ENCODE data around the gene C20orf204.
A peak's percentile ranks its signal among the peaks of the same experiment; 100 is the strongest.

C20orf204 gene

DNA sequence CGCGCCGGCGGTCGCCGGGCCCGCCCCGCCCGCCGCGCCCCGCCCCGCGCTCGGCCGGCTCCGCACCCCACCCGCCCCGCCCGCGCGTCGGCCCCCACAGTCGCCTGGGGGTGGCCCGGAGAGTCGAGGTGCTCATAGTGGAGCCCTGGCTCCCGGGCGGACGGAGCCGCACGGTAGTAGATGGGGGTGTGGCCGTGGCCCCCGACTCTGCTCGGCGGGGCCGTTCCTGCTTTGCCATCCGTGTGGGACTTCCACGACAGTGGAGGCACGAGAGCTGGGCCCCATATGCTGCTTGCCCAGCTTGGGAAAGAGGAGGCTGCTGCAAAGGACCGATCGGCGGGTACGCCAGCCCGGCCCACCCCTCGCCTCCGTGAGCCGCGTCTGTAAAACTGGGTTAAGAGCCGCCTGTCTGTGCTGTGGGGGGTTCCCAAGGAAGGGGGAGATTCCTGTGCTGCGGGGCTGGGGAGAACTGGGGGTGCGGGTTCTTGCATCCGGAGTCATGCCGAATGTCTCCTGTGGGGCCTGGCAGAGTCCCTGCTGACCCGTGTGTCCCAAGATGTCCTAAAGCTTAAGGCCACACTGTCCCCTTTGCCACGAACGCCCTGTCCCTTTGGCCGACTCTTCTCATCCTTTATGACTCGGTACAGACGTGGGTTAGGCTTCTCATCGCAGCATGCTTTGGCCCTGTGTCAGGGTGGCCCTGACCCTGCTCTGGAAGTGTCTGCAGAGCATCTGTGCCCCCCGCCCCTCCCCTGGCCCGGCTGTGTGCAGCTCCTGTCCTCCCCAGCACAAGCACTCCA is 44.2 kb downstream of the C20orf204 start, which contains the start of gene OPRL1:
OPRL1 (plus strand) TSS at position 70 of the 800 bp plus-strand sequence. CDS start 12,639 bp downstream, outside the sequence.
- Histone ChIP-seq H3K4me3 (peak within 1 kb of the TSS; percentile 80), H3K27ac (peak within 1 kb of the TSS; percentile 58 to 92)
- TF ChIP-seq, protein P1, sequence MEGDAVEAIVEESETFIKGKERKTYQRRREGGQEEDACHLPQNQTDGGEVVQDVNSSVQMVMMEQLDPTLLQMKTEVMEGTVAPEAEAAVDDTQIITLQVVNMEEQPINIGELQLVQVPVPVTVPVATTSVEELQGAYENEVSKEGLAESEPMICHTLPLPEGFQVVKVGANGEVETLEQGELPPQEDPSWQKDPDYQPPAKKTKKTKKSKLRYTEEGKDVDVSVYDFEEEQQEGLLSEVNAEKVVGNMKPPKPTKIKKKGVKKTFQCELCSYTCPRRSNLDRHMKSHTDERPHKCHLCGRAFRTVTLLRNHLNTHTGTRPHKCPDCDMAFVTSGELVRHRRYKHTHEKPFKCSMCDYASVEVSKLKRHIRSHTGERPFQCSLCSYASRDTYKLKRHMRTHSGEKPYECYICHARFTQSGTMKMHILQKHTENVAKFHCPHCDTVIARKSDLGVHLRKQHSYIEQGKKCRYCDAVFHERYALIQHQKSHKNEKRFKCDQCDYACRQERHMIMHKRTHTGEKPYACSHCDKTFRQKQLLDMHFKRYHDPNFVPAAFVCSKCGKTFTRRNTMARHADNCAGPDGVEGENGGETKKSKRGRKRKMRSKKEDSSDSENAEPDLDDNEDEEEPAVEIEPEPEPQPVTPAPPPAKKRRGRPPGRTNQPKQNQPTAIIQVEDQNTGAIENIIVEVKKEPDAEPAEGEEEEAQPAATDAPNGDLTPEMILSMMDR (IDR thresholded peaks at IDR 0.05) = no peak
- DNase-seq (ENCODE audit: low spot score) = no peak

DNA sequence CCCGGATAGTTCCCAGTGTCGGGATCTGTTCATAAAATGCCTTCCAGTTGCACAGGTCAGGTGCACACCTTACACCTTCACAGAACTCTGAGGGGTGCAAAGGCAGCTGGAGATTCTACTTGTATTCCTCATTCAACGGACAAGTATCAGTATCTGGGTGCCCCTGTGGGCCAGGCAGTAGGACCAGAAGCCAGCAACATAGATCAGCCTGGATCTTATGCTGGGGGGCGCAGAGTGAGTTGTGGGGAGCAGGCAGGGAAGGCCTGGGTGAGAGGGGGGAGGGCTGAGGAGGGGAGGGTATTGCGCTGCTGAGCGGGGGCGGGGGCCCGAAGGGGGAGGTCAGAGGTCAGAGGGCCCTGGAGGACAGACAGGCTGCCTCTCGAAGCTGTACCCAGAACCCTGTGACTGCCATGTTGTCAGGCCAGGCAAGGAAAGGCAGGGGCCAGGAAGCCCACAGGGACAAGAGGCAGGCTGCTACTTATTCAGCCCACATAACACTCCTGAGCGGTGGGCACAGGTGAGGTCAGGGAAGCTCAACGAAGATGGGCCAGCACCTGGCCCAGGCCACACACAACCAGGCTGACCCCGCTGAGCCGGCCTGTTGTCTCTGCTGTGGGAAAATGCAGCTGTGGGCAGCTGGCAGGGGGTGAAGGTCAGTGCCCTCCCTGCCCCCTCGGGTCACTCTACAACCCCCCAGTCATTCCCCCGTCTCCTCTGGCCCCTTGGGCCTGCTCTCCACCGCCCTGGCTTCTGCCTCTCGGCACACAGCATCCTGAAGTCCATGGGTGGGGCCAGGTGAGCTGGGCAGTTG is 45.0 kb downstream of the C20orf204 start:
- peak overlapping the region; percentile 80 for H3K4me3 ChIP-seq
- DNase-seq (ENCODE audit: low spot score) = no peak
- TF ChIP-seq, protein P1 (IDR thresholded peaks at IDR 0.05) = no peak
- peak overlapping the region in 1 of 2 donors; percentile 92 for H3K27ac ChIP-seq

GRCh38 chr20:64081624-64081964 is 45.6 kb downstream of the C20orf204 start:
- TF ChIP-seq, protein P1 (IDR thresholded peaks at IDR 0.05) = no peak

GRCh38 chr20:64082126-64082731 is 46.2 kb downstream of the C20orf204 start:
- Histone ChIP-seq H3K27ac (no peak overlapping the region), H3K4me3 (no peak overlapping the region)
- TF ChIP-seq, protein P1 (IDR thresholded peaks at IDR 0.05) = no peak
- no peak for DNase-seq (ENCODE audit: low spot score)

More at GRCh38 chr20:64081624-64081964, 45.6 kb downstream of the C20orf204 start:
- Histone ChIP-seq H3K27ac (no peak overlapping the region), H3K4me3 (no peak overlapping the region)
- no peak for DNase-seq (ENCODE audit: low spot score)

DNA sequence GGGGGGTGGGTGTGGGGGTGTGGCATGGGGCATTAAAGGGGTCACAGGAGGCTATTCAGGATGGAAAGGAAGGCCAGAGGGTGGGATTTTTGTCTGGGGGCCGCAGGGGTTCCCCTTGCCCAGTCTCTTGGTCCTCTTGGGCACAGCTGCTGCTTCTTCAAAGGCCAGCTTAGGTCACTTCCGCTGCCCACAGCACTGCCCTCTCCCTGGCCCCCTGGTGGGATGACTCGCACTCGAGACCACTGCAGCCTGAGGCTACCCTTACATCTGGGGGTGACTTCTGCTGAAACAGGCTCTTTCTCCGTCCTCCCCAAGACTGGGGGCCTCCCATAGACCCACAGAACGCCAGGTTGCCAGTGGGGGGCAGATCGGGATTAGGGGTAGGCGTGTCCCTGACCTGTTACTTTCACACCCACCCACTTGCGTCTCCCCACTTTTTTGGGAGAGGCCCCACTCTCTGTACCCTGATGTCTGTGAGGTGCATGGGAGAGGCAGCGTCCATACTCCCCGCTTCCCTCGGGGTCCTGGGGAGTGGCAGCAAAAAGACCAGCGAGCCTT is 46.9 kb downstream of the C20orf204 start:
- peak overlapping the region; percentile 82 for H3K4me3 ChIP-seq

DNA sequence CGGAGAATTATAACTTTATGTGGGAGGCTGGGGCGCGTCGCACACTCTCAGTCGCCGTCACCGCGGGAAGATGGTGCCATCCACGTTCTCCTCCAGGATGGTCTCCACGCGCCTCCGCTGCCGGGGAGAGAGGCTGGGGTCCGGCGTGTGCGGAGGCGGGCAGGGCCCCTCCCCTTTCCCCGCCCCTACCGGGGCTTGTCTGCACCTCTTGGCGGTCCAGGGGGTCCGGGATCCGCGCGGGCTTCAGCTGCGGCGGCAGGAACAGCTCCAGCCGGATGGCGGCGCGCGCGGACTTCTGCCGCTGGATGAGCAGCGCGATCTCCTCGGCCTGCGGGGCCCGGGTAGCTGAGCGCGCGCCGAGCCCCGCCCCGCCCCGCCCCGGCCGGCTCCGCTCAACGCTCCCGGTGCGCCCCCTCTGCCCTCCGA is 47.4 kb downstream of the C20orf204 start:
- H3K27ac ChIP-seq = no peak overlapping the region
- H3K4me3 ChIP-seq = peak overlapping the region; percentile 82
- no peak for DNase-seq (ENCODE audit: low spot score)
- TF ChIP-seq, protein P1 (IDR thresholded peaks at IDR 0.05) = peak; percentile 32

More for the DNA sequence above, 46.9 kb downstream of the C20orf204 start:
- TF ChIP-seq, protein P1 (IDR thresholded peaks at IDR 0.05) = no peak
- H3K27ac ChIP-seq = no peak overlapping the region
- DNase-seq (ENCODE audit: low spot score) = no peak

Measured in coronary artery (tissue), 2 donors.